Astrocyte (in vitro differentiated cells and primary cell): ENCODE results near the gene OXT.

ENCODE experiments used
- EZH2 ChIP-seq: IDR thresholded peaks from 2 replicates; pipeline ENCODE4 v1.6.1; 2012; ENCODE audit warnings: mild to moderate bottlenecking, low read length, inconsistent platforms; ENCODE audit not compliant: insufficient read depth
- TF ChIP-seq, protein P1 (sequence below): IDR thresholded peaks from 2 replicates; pipeline ENCODE4 v1.5.1; 2011; ENCODE audit warnings: low read depth, mild to moderate bottlenecking, inconsistent platforms, low read length, moderate library complexity; ENCODE audit not compliant: insufficient read depth

DNA sequence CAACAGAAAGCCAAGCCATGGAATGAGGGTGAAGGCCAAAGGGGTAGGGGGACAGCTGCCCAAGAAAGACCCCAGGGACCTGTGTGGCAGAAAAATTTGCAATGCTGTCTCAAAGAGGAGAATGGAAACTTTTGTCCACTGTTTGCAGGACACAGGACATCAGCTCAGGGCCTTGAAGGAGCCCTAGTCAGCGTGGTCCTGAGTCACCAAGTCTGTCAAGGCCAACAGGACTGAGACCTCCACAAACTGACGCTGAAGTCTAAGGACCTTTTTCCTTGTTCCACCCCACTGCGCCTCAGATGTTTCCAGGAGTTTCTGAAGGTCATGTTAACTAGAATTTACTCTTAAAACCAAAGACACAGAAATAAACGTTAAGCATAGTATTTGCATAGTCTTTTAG, 44.9 kb downstream of the OXT start:
- TF ChIP-seq, protein P1, sequence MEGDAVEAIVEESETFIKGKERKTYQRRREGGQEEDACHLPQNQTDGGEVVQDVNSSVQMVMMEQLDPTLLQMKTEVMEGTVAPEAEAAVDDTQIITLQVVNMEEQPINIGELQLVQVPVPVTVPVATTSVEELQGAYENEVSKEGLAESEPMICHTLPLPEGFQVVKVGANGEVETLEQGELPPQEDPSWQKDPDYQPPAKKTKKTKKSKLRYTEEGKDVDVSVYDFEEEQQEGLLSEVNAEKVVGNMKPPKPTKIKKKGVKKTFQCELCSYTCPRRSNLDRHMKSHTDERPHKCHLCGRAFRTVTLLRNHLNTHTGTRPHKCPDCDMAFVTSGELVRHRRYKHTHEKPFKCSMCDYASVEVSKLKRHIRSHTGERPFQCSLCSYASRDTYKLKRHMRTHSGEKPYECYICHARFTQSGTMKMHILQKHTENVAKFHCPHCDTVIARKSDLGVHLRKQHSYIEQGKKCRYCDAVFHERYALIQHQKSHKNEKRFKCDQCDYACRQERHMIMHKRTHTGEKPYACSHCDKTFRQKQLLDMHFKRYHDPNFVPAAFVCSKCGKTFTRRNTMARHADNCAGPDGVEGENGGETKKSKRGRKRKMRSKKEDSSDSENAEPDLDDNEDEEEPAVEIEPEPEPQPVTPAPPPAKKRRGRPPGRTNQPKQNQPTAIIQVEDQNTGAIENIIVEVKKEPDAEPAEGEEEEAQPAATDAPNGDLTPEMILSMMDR, result no peak
- TF ChIP-seq EZH2, result no peak
